Panc1 (cell line): ENCODE results near the gene DLL4. TPM values are rescaled to one million over a fixed set of nuclear protein-coding genes. Genes with fewer than 3 reads are reported as not detected.

ENCODE experiments used
- ATAC-seq: fragments of 200-7000 bp; cut with Tn5 transposase; 2 replicates; pipeline ENCODE4 v1.9.1; 2020; ENCODE audit warnings: mild to moderate bottlenecking, moderate library complexity
- BruUV-seq: library from RNA; stranded (reverse); fragments of 400-500 nt; replicated peaks from 2 replicates; lab custom pipeline; 2021; lab: Mats Ljungman, UMichigan
- CTCF ChIA-PET: fragments of 300-600 bp; sonication (Branson Sonifier 250); formaldehyde crosslinking; loops from one replicate; lab custom pipeline; 2022; ENCODE audit warnings: antibody characterized with exemption; lab: Charles Lee
- POLR2A ChIA-PET: fragments of 300-600 bp; sonication (Branson Sonifier 250); formaldehyde crosslinking; loops from one replicate; lab custom pipeline; 2022; ENCODE audit warnings: antibody characterized with exemption; lab: Charles Lee
- DNase-seq: peaks from one replicate; pipeline ENCODE4 v3.0.0-alpha.2; 2010; ENCODE audit warnings: low read depth, low spot score
- H3K27ac ChIP-seq: 2 replicates; pipeline ENCODE4 v1.5.1; 2011; ENCODE audit warnings: mild to moderate bottlenecking, low read length, inconsistent platforms
- H3K27me3 ChIP-seq: fragments of 200-500 bp; sonication (Bioruptor generic); 2 replicates; pipeline ENCODE4 v1.6.0; 2014; ENCODE audit warnings: low read length, inconsistent platforms; ENCODE audit not compliant: control insufficient read depth, insufficient read depth
- H3K36me3 ChIP-seq: fragments of 200-500 bp; sonication (Bioruptor generic); 2 replicates; pipeline ENCODE4 v1.5.1; 2014; ENCODE audit warnings: inconsistent platforms, mild to moderate bottlenecking, low read length, moderate library complexity; ENCODE audit not compliant: control insufficient read depth, insufficient read depth
- H3K4me1 ChIP-seq: 2 replicates; pipeline ENCODE4 v1.5.1; 2011; ENCODE audit warnings: inconsistent platforms, mild to moderate bottlenecking, low read length, moderate library complexity; ENCODE audit not compliant: control insufficient read depth, insufficient read depth
- H3K4me3 ChIP-seq, 2 experiments: 2 replicates each; pipeline ENCODE4 v1.5.1; 2011 to 2012; ENCODE audit warnings: low read depth in 2 of 2, low read length in 2 of 2, mild to moderate bottlenecking in 2 of 2, inconsistent platforms in 1 of 2, moderate library complexity in 1 of 2
- H3K9me3 ChIP-seq: fragments of 200-500 bp; sonication (Bioruptor generic); 2 replicates; pipeline ENCODE4 v1.5.1; 2014; ENCODE audit warnings: low read depth, mild to moderate bottlenecking, inconsistent platforms, low read length, moderate library complexity; ENCODE audit not compliant: control insufficient read depth, insufficient read depth
- POLR2AphosphoS5 ChIP-seq: IDR thresholded peaks from 2 replicates; pipeline ENCODE4 v1.6.1; 2012; ENCODE audit warnings: mild to moderate bottlenecking, low read depth, low read length, moderate library complexity
- SIN3A ChIP-seq: IDR thresholded peaks from 2 replicates; pipeline ENCODE4 v1.6.1; 2012; ENCODE audit warnings: low read depth, mild to moderate bottlenecking, low read length, moderate library complexity, borderline replicate concordance; ENCODE audit not compliant: insufficient read depth
- TCF7L2 ChIP-seq: IDR thresholded peaks from 2 replicates; pipeline ENCODE4 v1.6.1; 2011; ENCODE audit warnings: mild to moderate bottlenecking, low read depth, low read length, inconsistent platforms
- in situ Hi-C: cut with HindIII; loops from 2 replicates; pipeline ENCODE4 v1.10.0; 2016; ENCODE audit warnings: low sequenced_read_pairs, low pct_unique_long_range_greater_than_20kb
- intact Hi-C: fragments of 100-400 bp; cut with micrococcal nuclease; formaldehyde crosslinking; loops from one replicate; pipeline ENCODE4 v1.10.0; 2022; ENCODE audit not compliant: unreplicated experiment
- total RNA-seq: library from RNA; stranded (reverse); gene quantifications from one replicate; pipeline ENCODE4 v1.2.1, GENCODE V29; 2021; ENCODE audit not compliant: unreplicated experiment
- TF ChIP-seq, protein P1 (sequence below), 2 experiments: IDR thresholded peaks; 2 replicates each; pipeline ENCODE4 v1.6.1; 2011 to 2012; ENCODE audit warnings: low read depth in 2 of 2, control low read depth in 1 of 2, low read length in 1 of 2, mild to moderate bottlenecking in 1 of 2, moderate library complexity in 1 of 2; ENCODE audit not compliant: insufficient read depth in 1 of 2
- TF ChIP-seq, protein P2 (sequence below): fragments of 450-650 bp; IDR thresholded peaks from 2 replicates; pipeline ENCODE4 v1.5.1; 2017; ENCODE audit warnings: mild to moderate bottlenecking

The DLL4 gene
- total RNA-seq, 1 experiment from 2014 or later, result 0.31 TPM

DNA sequence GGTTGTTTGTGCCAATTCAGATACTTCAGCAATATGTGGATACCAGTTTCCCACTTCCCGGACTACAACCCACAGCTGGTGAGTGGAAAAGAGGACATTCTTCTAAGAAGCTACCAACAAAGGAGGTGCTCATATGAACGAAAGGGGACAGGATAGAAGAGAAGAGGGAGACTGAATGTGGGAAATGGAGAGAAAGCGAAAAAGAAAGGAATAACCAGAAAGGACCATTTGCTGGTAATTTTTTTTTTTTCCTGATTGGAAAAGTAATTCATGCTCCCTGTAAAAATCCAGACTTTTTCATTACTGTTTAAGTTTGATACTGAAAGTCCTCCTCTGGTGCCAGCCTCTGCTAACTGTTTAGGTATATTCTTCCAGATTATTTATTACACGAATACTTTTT lies 22.6 kb downstream of the DLL4 start:
- Histone ChIP-seq H3K4me3 (peak overlapping the region in 1 of 2 experiments; percentile 98; a peak in 2 of 4 replicates), H3K27me3 (no peaks in the 10 kb centered on the region), H3K27ac (peak overlapping the region; percentile 92; the same call in 1 of the 2 replicates), H3K4me1 (peaks cover 10% of the 10 kb centered on the region), H3K9me3 (no peaks in the 10 kb centered on the region), H3K36me3 (peaks cover 2% of the 10 kb centered on the region; the same call in 1 of the 2 replicates)
- ATAC-seq (no peak), DNase-seq (no peak)
- in situ Hi-C loops (no loop called here), intact Hi-C loops (no loop called here)
- BruUV-seq, result TSS peak; percentile 98
- ChIA-PET POLR2A (interaction anchor here (0.8 kb wide), 1 partner anchor 175 kb away, joined by 13 read pairs; no protein-coding TSS in a partner anchor), CTCF (no interaction called here)
- TF ChIP-seq SIN3A (no peak), TCF7L2 (no peak), POLR2AphosphoS5 (no peak)
- TF ChIP-seq, protein P1, sequence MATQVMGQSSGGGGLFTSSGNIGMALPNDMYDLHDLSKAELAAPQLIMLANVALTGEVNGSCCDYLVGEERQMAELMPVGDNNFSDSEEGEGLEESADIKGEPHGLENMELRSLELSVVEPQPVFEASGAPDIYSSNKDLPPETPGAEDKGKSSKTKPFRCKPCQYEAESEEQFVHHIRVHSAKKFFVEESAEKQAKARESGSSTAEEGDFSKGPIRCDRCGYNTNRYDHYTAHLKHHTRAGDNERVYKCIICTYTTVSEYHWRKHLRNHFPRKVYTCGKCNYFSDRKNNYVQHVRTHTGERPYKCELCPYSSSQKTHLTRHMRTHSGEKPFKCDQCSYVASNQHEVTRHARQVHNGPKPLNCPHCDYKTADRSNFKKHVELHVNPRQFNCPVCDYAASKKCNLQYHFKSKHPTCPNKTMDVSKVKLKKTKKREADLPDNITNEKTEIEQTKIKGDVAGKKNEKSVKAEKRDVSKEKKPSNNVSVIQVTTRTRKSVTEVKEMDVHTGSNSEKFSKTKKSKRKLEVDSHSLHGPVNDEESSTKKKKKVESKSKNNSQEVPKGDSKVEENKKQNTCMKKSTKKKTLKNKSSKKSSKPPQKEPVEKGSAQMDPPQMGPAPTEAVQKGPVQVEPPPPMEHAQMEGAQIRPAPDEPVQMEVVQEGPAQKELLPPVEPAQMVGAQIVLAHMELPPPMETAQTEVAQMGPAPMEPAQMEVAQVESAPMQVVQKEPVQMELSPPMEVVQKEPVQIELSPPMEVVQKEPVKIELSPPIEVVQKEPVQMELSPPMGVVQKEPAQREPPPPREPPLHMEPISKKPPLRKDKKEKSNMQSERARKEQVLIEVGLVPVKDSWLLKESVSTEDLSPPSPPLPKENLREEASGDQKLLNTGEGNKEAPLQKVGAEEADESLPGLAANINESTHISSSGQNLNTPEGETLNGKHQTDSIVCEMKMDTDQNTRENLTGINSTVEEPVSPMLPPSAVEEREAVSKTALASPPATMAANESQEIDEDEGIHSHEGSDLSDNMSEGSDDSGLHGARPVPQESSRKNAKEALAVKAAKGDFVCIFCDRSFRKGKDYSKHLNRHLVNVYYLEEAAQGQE (IDR thresholded peaks at IDR 0.05; ENCODE audit: insufficient read depth in 1 of 2, low read depth in 2 of 2, low read length in 1 of 2), result no peak
- TF ChIP-seq, protein P2, sequence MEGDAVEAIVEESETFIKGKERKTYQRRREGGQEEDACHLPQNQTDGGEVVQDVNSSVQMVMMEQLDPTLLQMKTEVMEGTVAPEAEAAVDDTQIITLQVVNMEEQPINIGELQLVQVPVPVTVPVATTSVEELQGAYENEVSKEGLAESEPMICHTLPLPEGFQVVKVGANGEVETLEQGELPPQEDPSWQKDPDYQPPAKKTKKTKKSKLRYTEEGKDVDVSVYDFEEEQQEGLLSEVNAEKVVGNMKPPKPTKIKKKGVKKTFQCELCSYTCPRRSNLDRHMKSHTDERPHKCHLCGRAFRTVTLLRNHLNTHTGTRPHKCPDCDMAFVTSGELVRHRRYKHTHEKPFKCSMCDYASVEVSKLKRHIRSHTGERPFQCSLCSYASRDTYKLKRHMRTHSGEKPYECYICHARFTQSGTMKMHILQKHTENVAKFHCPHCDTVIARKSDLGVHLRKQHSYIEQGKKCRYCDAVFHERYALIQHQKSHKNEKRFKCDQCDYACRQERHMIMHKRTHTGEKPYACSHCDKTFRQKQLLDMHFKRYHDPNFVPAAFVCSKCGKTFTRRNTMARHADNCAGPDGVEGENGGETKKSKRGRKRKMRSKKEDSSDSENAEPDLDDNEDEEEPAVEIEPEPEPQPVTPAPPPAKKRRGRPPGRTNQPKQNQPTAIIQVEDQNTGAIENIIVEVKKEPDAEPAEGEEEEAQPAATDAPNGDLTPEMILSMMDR, result no peak

DNA sequence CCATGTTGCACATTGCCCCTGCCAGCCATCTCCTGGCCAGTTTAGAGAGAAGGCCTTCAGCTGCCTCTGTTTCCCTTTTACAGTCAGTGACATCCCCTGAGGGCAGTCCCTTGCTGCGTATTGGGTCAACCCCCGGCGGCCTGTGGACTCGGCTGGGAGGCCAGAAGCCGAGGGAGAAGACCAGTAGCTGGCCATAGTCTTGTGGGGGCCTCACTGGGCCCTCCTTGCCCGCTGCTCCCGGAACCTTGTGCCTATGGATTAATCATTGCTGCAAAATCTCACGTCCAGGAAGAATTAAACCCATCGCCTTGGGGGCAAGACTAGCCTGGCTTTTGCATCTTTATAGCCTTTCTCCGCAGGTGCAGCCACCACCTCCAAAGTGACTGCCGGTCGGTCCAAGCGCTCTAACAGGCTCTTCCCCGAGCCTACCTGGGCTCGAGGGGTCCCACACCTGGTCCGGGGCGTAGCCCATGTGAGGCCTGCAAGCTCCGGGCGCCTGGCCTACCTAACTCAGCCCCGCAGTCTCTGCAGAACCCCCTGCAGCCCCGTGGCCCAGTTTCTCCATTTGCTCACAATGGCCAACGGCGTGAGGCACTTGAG lies 23.3 kb downstream of the DLL4 start:
- DNase-seq (no peak), ATAC-seq (no peak)
- H3K4me1 ChIP-seq, result peaks cover 10% of the 10 kb centered on the region
- H3K36me3 ChIP-seq, result peaks cover 2% of the 10 kb centered on the region; the same call in 1 of the 2 replicates
- peak overlapping the region; percentile 87 to 98 for H3K4me3 ChIP-seq
- H3K27me3 ChIP-seq, result no peaks in the 10 kb centered on the region
- TF ChIP-seq, protein P1 (IDR thresholded peaks at IDR 0.05; ENCODE audit: insufficient read depth in 1 of 2, low read depth in 2 of 2, low read length in 1 of 2), result no peak
- no peak for TF ChIP-seq SIN3A
- TF ChIP-seq TCF7L2, result no peak
- TF ChIP-seq, protein P2, result no peak
- no peak for TF ChIP-seq POLR2AphosphoS5
- H3K27ac ChIP-seq, result peak overlapping the region; percentile 92
- ChIA-PET POLR2A (interaction anchor here (0.7 to 0.8 kb wide), 2 partner anchors 64 to 174 kb away, joined by 10 to 13 read pairs; no protein-coding TSS in a partner anchor), CTCF (no interaction called here)
- in situ Hi-C loops, result no loop called here
- intact Hi-C loops, result no loop called here
- H3K9me3 ChIP-seq, result no peaks in the 10 kb centered on the region
- BruUV-seq, result no TSS peak
